ENCODE results near the gene PTPRH. TPM values are rescaled to one million over a fixed set of nuclear protein-coding genes. Genes with fewer than 3 reads are reported as not detected.

The PTPRH gene, protein sequence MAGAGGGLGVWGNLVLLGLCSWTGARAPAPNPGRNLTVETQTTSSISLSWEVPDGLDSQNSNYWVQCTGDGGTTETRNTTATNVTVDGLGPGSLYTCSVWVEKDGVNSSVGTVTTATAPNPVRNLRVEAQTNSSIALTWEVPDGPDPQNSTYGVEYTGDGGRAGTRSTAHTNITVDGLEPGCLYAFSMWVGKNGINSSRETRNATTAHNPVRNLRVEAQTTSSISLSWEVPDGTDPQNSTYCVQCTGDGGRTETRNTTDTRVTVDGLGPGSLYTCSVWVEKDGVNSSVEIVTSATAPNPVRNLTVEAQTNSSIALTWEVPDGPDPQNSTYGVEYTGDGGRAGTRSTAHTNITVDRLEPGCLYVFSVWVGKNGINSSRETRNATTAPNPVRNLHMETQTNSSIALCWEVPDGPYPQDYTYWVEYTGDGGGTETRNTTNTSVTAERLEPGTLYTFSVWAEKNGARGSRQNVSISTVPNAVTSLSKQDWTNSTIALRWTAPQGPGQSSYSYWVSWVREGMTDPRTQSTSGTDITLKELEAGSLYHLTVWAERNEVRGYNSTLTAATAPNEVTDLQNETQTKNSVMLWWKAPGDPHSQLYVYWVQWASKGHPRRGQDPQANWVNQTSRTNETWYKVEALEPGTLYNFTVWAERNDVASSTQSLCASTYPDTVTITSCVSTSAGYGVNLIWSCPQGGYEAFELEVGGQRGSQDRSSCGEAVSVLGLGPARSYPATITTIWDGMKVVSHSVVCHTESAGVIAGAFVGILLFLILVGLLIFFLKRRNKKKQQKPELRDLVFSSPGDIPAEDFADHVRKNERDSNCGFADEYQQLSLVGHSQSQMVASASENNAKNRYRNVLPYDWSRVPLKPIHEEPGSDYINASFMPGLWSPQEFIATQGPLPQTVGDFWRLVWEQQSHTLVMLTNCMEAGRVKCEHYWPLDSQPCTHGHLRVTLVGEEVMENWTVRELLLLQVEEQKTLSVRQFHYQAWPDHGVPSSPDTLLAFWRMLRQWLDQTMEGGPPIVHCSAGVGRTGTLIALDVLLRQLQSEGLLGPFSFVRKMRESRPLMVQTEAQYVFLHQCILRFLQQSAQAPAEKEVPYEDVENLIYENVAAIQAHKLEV
- 0.29 and 1.8 TPM in 2 replicates for total RNA-seq

DNA sequence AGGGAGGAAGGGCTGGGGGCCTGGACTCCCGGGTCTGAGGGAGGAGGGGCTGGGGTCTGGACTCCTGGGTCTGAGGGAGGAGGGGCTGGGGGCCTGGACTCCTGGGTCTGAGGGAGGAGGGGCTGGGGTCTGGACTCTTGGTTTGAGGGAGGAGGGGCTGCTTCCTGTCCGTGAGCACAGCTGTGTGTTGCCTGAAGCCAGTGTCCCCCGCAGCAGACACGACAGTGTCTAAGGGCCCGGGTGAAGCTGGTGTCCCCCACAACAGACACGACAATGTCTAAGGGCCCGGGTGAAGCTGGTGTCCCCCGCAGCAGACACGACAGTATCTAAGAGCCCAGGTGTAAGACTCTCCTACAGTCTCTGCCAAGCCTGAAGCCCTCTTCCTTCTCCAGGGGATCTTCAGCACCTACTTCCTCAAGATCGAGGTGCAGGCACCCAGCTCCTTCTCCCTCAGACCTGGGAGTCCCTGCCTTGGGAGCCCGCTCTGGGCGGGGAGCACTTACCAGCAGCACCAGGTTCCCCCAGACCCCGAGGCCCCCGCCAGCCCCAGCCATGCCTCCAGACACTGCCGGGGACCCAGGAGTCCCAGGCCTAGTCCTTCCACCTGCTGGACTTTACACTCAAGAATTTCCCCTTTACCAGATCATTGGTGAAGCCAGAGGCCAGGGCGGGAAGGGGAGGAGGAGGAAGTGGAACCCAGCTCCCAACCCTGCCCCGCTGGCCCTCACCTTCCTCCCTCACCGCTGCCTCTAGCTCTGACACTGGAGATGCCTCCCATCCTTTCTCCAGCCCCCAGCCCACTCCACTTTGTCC lies at the start of gene PTPRH:
Gene PTPRH, minus strand, starts transcription at position 622 of the 813 bp plus-strand sequence. Its CDS starts 68 bp downstream, at position 554.
- DNase-seq (ENCODE audit: extremely low read depth, low read depth, low spot score), result no peak

DNA sequence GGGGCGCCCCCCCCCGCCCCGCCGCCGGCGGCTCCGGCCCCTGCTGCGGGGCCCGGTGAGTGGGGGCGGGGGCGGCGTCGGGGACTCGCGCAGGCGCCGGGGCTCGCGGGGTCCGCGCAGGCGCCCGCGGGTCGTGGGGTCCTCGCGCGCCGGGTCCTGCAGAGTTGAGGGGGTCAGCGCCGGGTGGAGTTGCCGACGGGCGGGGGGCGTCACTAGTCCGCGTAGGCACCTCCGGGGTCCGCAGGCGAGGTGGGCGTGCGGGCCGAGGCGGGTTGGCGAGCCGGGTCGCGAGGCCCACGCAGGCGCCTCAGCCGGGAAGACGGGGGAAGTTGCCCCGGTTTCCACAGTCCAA lies 49.2 kb upstream of the PTPRH start:
- DNase-seq (ENCODE audit: extremely low read depth, low read depth, low spot score), result no peak

DNA sequence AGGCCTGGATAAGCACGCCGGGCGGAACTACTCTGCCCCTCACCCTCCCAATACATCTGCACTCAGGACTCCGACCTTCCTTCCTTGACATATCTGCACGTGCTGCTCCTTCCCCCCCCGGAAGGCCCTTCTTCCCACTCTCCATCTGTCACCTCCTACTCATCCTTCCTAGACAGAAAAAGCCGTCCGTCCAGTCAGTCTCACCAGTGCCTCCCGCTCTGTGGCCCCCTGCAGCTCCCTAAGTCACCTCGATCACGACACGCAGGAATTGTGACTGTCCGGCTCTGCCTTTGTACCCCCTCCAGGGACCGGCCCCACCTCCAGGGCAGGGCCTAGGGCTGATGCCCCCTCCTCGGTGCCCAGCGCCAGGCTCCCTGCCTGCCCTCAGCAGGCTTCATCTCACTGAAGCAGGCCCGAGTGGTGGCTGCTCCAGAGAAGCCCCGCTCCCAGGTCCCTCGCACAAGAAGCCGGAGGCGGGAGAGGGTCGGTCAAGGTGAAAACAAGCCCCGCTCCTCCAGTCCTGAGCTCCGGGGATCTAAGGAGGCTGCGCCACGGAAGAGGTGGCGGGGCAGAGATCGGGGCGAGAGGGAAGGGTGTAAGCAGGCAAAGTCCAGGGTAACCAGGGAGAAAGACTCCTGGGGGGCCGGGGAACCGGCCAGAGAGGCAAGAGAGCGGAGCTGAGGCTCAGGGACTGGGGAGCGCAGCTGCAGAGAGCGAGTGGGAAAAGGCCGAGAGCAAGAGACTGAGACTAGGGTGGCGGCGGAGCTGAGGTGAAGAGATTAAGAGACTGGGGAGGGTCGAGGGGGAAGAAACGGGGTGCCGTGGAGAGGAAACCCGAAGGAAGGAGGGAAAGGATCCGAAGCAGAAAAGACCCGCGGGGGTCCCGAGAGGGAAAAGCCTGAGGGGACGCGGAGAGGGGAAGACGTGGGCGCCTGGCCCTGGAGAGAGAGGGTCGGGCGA lies 48.4 kb upstream of the PTPRH start:
- DNase-seq (ENCODE audit: extremely low read depth, low read depth, low spot score), result no peak

DNA sequence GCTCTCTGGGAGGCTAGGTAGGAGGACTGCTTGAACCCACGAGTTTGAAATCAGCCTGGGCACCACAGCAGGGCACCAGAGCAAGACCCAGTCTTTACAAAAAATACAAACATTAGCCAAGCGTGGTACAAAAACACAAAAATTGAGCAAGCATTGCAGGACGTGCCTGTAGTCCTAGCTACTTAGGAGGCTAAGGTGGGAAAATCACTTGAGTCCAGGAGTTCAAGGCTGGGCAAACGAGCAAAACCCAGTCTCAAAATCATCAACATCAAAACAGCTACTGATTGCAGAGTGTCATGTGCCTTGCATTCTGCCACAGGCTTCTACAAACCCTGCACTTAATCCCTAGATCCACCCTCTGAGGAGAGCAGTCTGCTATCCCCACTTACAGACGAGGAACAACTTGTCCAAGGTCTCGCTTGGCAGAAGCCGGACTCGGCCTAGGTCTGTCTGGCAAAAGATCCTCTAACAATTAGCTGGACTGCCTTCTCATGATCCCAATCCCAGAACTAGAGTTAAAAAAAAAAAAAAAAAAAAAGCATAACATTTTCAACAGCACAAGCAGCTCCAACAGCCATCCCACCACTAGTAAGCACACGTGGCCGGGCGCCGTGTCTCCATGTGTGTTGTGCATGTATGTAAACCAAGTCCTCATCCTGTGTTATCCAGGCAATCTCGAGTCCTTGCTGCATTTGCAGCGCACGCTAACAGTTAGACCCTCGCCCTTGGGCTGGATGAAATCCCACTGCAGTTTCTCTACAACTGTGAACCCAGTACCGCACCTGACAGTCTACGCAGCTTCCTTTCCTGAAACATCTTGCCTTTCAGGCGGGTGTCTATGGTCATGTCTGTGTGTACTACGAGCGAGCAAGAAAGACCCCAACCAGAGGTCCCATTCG lies 47.5 kb upstream of the PTPRH start:
- DNase-seq (ENCODE audit: extremely low read depth, low read depth, low spot score), result no peak

DNA sequence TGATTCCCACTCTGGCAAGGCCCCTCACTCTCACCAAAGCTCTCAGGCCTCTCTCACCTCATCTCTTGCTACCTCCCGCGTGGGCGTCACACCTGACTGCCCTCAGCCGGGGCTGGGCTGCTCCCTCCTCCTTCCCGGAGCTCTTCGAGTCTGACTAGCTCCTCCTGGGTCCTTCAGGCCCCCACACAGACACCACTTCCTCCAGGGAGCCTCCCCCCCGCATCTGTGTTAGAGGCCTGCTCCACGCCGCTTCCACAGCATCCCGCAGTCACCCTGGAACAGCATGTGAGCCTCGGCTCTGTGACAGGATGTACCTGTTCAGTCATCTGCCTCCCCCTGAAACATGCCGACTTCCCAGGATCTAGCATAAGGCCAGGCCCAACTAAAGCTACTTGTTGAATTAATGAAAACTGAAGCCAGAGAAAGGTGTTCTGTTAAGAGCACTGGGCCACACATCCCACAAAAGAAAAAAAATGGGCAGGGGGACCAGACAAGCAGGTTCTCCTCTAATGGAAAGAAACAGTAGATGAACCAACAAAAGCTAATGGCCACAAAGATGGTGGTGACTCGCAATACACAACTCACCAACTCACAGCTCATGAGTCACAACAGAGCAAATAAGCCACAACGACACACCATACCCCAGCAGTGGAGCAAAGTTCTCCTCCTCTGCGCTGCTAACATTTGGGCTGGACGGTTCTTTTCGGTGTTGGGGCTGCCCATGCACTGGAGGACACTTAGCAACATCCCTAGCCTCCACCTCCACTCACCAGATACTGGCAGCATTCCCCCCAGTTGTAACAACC lies 46.5 kb upstream of the PTPRH start:
- DNase-seq (ENCODE audit: extremely low read depth, low read depth, low spot score), result no peak

DNA sequence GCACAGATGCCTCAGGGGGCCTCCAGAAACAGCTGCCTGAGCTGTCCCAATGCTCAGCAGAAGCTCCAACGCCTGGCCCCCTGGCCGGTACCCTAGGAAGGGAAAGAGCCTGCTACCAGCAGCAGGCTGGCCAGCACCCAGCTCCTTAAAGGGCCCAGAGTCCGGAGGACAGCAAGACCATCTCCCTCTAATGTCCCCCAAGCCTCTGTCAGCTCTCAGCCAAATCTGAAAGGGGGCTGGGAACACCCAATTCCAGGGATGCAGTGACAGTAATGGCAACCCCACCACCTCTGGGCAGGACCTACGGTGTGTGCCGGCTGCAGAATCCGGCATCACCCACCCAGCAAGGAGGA lies 45.3 kb upstream of the PTPRH start:
- DNase-seq (ENCODE audit: extremely low read depth, low read depth, low spot score), result no peak

DNA sequence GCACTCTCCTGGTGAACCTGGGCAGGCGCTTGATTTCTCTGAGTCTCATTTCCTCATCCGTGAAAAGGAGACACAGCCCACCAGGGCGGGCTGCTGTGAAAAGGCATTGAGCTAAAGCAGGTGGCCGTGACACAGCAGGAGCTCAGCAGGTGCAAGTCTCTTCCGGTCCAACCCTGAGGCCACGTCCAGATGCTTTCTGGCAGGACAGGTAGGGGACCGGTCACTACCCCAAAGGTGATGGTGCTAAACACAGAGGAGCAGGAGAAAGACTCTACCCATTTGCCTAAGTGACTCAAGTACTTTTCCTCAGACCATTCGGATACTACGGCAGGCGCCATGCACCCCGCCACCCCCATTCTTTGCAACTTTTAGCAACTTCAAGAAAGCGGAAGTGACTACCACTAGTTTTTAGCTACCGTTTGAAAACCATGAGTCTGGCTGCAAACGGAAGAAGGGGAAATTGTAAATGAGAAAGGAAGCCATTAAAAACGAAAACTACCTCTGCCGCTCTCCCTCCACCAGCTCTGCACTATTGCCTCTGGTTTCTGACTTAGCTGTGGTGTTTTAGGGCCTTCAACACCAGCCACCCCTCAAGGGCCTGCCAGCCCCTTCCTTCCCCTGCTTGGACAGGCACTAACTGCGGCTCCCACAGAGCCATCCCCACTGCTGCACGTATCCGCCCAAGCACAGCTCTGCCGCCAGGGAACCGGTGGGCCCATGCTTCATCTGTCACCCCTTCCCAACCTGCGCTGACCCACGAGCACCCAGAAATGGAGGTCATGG lies 44.7 kb upstream of the PTPRH start:
- no peak for DNase-seq (ENCODE audit: extremely low read depth, low read depth, low spot score)

DNA sequence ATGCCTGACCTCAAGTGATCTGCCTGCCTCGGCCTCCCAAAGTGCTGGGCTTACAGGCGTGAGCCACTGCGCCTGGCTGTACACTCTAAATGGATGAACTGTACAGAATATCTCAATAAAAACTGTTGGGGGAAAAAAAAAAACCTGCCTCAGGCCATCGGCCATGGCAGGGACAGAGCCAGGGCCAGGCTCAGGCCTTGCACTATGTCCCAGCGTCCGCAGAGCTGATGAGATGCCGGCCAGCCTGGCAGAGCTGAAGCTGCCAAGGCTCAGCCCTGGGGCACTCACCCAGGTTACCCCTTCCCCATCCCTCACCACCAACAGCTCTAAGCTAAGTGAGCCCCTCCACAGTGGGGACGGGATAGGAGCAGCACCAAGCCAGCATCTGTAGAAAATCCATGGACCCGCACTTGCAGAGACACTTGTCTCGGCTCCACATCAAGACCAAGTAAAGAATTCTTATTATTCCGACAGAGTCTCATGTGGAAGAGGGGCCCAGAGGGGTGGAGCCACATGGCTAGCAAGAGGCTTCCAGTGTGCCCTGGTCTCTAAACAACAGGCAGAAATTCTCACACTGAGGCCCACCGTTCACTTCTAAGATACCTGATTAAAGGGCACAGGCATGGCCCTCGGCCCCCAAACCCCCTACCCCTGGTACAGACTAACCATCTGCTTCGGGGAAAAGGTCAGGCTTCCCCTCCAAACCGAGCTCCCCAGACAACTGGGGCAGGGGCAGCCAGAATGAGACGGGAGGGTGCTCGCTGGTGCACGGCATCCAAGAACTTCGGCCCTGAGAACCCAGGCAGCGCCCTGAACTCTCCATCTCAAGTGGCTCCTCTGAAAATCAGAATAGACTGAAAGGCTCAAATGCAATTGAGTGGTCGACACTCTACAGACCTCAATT lies 43.7 kb upstream of the PTPRH start:
- DNase-seq (ENCODE audit: extremely low read depth, low read depth, low spot score), result no peak

DNA sequence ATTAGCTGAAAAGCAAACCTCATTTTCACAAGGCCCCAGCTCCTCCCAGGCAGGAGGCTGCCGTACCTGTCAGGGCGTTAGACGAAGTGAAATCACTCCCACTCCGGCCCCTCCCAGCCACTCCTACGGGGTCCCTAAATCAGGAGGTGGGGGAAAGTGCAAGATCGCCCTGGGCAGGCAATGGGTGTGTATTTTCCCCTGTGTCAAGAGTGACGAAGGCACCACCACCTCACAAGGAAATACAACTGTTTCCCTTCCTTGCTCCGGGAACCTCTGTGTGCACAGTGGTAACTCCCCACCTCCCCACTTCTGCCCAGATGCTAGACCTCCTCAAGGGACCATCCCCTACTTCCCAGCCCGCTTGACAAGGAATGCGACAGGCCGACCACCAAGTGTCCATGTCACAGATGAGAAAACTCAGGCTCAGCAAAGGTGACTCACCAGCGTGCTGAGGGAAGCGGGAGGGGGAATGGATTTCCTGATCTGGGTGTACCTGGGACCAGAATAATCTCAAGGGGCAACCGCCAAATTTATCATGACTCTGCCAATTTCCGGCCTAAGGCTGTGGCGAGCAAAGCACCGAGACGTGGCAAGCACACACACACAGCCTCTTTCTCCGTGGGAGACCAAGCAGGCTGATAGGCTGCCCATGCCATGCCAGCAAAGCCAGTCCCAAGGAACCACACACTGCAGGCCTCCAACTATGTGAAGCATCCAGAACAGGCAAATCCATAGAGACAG lies 42.2 kb upstream of the PTPRH start:
- DNase-seq (ENCODE audit: extremely low read depth, low read depth, low spot score), result no peak

DNA sequence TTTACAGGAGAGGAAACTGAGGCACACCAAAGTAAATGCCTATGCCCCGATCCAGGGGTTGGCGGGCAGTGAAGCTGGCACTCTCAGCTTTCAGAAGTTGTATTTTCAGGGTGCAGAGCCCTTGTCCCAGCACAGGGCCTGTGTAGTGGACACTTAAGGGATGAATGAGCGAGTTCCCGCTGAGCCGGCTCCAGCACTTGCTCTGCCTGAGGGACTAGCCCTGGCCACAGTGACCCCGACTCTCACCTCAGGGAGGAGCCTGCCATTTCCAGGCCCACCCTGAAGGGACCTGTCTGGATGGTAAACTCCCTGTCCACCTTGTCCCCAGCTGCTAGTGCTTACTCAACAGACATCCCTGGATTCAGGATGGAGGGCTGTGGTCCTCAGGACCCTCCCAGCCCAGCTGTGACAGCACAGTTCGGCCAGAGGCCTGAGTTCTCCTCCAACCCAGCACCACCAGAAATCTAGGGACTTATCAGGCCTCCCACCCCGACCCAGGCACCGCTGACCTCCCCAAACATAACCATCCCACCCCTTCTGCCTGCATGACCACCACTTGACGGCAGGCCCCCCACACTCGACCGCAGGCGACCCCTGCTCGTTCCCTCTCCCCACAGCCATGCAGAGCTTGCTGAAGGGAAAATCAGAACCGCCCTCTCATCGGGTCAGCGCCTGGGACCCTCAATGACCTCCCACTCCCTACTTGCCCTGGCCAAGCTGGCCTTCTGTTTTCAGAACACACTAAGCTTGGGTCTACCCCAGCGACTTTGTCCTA lies 41.1 kb upstream of the PTPRH start:
- DNase-seq (ENCODE audit: extremely low read depth, low read depth, low spot score), result no peak

DNA sequence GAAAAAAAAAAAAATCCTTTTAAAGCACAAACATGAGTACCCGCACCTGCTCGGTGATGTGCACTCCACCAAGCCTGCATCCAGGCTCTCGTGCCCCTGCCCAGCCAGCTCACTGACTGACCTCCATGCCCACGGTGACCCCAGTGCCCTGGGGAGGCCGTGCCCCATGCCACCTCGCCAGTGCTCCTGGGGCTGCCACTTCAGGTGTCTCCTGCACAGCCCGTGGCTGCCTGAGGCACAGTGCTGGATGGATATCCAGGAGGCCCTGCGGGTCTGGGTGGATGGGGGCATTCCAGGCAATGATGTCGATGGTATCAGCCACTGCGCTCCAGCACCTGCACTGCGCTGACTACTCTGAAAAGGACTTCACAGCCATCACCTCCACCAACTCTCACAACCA lies 40.5 kb upstream of the PTPRH start:
- DNase-seq (ENCODE audit: extremely low read depth, low read depth, low spot score), result no peak

DNA sequence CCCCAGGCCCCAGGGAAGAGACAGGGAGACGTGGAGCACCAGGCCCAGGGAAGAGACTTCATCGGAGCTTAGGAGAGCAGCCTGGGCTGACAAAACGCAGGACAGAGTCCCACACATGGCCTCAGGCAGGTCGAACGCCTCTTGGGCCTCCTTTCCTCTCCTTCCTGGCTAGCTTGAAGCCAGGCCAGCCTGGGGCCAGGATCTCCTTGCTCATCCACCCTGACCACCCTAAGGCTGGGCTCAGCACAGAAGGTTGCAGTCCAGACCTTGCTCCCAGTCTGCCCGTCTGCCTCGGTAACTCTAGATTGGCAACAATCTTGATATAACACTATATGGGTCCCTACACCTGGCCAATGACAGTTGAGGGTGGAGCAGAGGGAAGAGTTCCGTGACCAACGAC lies 39.4 kb upstream of the PTPRH start:
- DNase-seq (ENCODE audit: extremely low read depth, low read depth, low spot score), result no peak

DNA sequence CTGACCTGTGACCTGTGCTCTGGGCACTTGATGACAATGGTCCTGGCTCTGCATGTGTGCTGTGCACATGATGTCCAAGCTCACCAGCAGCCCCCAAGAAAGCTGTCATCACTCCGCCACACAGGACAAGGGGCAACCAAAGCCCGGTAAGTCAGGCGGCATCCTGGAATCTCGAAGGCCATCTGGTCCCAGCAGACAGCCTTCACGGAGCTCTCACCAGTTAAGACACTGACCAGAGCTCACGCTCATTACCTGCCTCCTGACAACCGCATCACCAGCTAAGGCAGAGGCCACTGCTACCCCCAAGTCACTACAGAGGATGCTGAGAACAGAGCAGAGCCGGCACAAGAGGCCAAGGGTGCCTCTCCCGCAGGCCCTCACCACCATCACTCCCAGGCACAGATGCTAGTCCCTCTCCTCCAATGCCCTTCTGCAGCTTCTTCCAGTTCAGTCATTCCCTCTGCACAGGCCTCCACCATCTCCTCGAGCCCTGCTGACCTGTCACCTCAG lies 38.9 kb upstream of the PTPRH start:
- no peak for DNase-seq (ENCODE audit: extremely low read depth, low read depth, low spot score)

DNA sequence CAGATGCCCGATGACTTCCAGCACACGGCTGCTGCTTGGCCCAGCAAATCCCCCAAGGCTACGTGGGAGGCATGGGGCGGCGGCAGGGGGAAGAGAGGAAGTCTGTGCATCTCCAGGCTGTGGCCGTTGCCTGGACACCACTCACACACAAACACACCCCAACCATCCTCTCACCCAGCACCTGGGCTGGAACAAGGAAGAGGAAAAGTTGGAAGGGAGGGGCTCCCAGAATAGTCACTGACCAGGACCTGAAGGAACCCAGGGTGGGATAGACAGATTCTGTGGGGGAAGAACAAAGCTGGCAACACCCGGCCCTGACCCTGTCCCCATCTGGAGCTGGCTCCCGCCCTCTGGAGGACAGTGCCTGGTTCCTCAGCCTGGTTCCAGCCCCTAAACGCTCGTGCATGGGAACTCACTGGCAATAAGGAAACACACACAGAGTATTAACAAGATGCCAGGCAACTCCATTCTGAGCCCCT lies 38.4 kb upstream of the PTPRH start:
- DNase-seq (ENCODE audit: extremely low read depth, low read depth, low spot score), result no peak

All from glomerular endothelial cell (primary cell).